GM12891 (cell line): Measurements from ENCODE around the gene G0S2.

Source experiments
- DNase-seq: peaks from one replicate; pipeline ENCODE4 v3.0.0; 2011; ENCODE audit warnings: low spot score; ENCODE audit not compliant: insufficient read length
- FAIRE-seq: peaks from 2 replicates; lab custom pipeline; 2011; peaks lifted over from hg19 to GRCh38; lab: Jason Lieb, UNC
- PAX5 ChIP-seq: IDR thresholded peaks from 2 replicates; pipeline ENCODE4 v1.6.1; 2011; ENCODE audit warnings: low read length, moderate library complexity, mild to moderate bottlenecking; ENCODE audit not compliant: insufficient read depth, severe bottlenecking
- POLR2A ChIP-seq: IDR thresholded peaks from 2 replicates; pipeline ENCODE4 v1.6.1; 2011; ENCODE audit warnings: low read depth, low read length, control low read depth
- POLR2AphosphoS5 ChIP-seq: IDR thresholded peaks from 2 replicates; pipeline ENCODE4 v1.6.1; 2011; ENCODE audit warnings: low read depth, low read length, control low read depth
- POU2F2 ChIP-seq: IDR thresholded peaks from 2 replicates; pipeline ENCODE4 v1.6.1; 2011; ENCODE audit warnings: low read depth, mild to moderate bottlenecking, control low read depth, low read length, moderate library complexity
- SPI1 ChIP-seq: IDR thresholded peaks from 2 replicates; pipeline ENCODE4 v1.6.1; 2011; ENCODE audit warnings: low read depth, low read length, control low read depth
- TAF1 ChIP-seq: IDR thresholded peaks from 2 replicates; pipeline ENCODE4 v1.6.1; 2011; ENCODE audit warnings: low read depth, low read length, control low read depth

The G0S2 gene

DNA sequence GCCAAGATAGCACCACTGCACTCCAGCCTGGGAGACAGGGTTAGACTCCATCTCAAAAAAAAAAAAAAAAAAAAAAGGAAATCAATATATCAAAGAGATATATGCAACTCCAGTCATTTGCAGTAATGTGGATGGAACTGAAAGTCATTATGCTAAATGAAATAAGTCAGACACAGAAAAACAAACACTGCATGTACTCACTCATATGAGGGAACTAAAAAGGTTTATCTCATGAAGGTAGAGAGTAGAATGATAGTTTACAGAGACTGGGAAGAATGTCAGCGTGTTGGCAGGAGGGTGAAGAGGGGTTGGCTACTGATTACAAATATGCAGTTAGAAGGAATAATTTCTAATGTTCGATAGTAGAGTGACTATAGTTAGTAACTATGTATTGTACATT lies 42.6 kb downstream of the G0S2 start:
- FAIRE-seq (no peak), DNase-seq (no peak)
- no peak for TF ChIP-seq POLR2AphosphoS5
- TF ChIP-seq SPI1: no peak
- TF ChIP-seq POU2F2: no peak
- no peak for TF ChIP-seq PAX5
- no peak for TF ChIP-seq TAF1
- TF ChIP-seq POLR2A: no peak

DNA sequence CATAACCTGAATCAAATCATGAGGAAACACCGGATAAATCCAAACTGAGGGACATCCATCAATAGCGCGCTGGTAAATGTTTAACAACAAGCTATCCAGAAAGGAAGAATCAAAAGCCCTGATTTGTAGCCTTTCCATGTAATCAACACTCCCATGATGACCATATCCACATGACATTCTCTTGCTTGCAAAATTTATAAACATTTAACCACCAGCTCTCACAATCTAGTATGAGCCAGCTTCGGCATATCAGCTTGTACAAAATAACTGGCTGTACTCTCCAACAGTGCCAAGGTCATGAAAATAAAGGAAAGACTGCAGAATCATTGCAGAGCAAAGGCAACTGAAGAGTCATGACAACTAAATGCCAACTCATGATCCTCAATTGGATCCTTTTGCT lies 45.1 kb downstream of the G0S2 start:
- TF ChIP-seq PAX5: no peak
- TF ChIP-seq TAF1: no peak
- TF ChIP-seq SPI1: no peak
- TF ChIP-seq POU2F2: no peak
- TF ChIP-seq POLR2A: no peak
- FAIRE-seq (no peak), DNase-seq (no peak)

DNA sequence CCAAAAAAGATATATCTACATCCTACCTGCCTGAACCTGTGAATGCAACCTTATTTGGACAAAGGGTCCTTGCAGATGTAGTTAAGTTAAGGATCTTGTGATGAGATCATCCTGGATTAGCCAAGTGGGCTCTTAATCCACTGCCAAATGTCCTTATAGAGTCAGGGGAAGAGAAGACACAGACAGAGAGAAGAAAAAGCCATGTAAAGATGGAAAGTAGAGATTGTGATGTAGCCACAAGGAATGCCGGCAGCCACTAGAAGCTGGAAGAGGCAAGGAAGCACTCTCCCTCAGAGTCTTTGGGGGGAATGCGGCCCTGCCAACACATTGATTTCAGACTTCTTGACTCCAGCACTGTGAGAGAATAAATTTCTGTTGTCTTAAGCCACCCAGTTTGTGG lies 45.6 kb downstream of the G0S2 start:
- FAIRE-seq (no peak), DNase-seq (no peak)
- TF ChIP-seq POU2F2 (no peak), SPI1 (no peak), POLR2AphosphoS5 (no peak), TAF1 (no peak), PAX5 (no peak), POLR2A (no peak)

- DNase-seq (no peak), FAIRE-seq (no peak)
- TF ChIP-seq POLR2A (no peak), SPI1 (peak; percentile 26)
These were observed 46.1 kb downstream of the G0S2 start for GRCh38 chr1:209721323-209721722.

GRCh38 chr1:209723265-209723664 lies 48.1 kb downstream of the G0S2 start:
- no peak for DNase-seq
- no peak for TF ChIP-seq TAF1
- TF ChIP-seq PAX5: no peak
- TF ChIP-seq SPI1: no peak
- no peak for TF ChIP-seq POLR2AphosphoS5
- TF ChIP-seq POU2F2: no peak
- no peak for TF ChIP-seq POLR2A
- FAIRE-seq: no peak

- no peak for FAIRE-seq
- DNase-seq: no peak
- TF ChIP-seq POLR2A (no peak), TAF1 (no peak), POU2F2 (peak; percentile 35; the same call in 1 of the 2 replicates), SPI1 (no peak)
These were observed 48.8 kb downstream of the G0S2 start for GRCh38 chr1:209723756-209724693.
